Vagina (tissue), 1 donor: ENCODE measurements around the gene HID1. TPM values are rescaled to one million over a fixed set of nuclear protein-coding genes. Genes with fewer than 3 reads are reported as not detected.

ENCODE experiments used
- total RNA-seq: library from RNA; depleted of rRNA; stranded (reverse); fragments of >200 nt; gene quantifications from one replicate; pipeline ENCODE4 v1.2.3, GENCODE V29; 2016

The HID1 gene
- total RNA-seq, 1 donor from 2014 or later = 13.0 TPM

Other genes starting within 250 kb of the HID1 start
- 7.1 TPM for gene RAB37, start 235.5 kb downstream of the HID1 start, total RNA-seq
- 57.2 TPM for gene NHERF1, start 224.1 kb downstream of the HID1 start, total RNA-seq
- gene NAT9, start 196.4 kb downstream of the HID1 start, total RNA-seq = 28.5 TPM
- gene GRIN2C, start 112.9 kb downstream of the HID1 start, total RNA-seq = not detected
- 16.0 TPM for gene FDXR, start 99.8 kb downstream of the HID1 start, total RNA-seq
- gene FADS6, start 79.1 kb downstream of the HID1 start, total RNA-seq = 1.5 TPM
- gene USH1G, start 49.5 kb downstream of the HID1 start, total RNA-seq = 0.49 TPM
- not detected for gene OTOP2, start 48.5 kb downstream of the HID1 start, total RNA-seq
- 0.74 TPM for gene OTOP3, start 36.9 kb downstream of the HID1 start, total RNA-seq
- 13.5 TPM for gene CDR2L, start 14.9 kb upstream of the HID1 start, total RNA-seq
- gene MRPL58, start 39.9 kb upstream of the HID1 start, total RNA-seq = 33.6 TPM
- gene ATP5PD, start 74.2 kb upstream of the HID1 start, total RNA-seq = 149 TPM
- gene KCTD2, start 74.5 kb upstream of the HID1 start, total RNA-seq = 17.2 TPM
- gene SLC16A5, start 115.2 kb upstream of the HID1 start, total RNA-seq = 26.8 TPM
- gene ARMC7, start 137.2 kb upstream of the HID1 start, total RNA-seq = 12.8 TPM
- gene NT5C, start 159.0 kb upstream of the HID1 start, total RNA-seq = 98.5 TPM
- gene JPT1, start 181.8 kb upstream of the HID1 start, total RNA-seq = 48.1 TPM
- 63.6 TPM for gene SUMO2, start 210.2 kb upstream of the HID1 start, total RNA-seq
- 33.9 TPM for gene NUP85, start 232.9 kb upstream of the HID1 start, total RNA-seq